ENCODE results near the gene CYSRT1. TPM values are rescaled to one million over a fixed set of nuclear protein-coding genes. Genes with fewer than 3 reads are reported as not detected.

The CYSRT1 gene
- total and polyA plus RNA-seq, 2 experiments from 2014 or later: 0.43 to 0.75 TPM

- TF ChIP-seq EZH2phosphoT487 (IDR thresholded peaks at IDR 0.05; ENCODE audit: insufficient read depth, low read depth) (no peak), EZH2 (IDR thresholded peaks at IDR 0.05; ENCODE audit: insufficient read depth, poor library complexity, severe bottlenecking) (no peak)
- Histone ChIP-seq H3K9me2 (ENCODE audit: insufficient read depth) (no peaks in the 10 kb centered on the region), H3K27me3 (replicated peaks; ENCODE audit: insufficient read depth) (no peaks in the 10 kb centered on the region), H3K36me3 (ENCODE audit: low read depth) (no peaks in the 10 kb centered on the region; the same call in 1 of the 2 replicates), H4K20me1 (ENCODE audit: insufficient read depth) (no peaks in the 10 kb centered on the region), H3F3A (ENCODE audit: insufficient read depth) (no peaks in the 10 kb centered on the region), H3K4me1 (ENCODE audit: insufficient read depth) (no peaks in the 10 kb centered on the region), H3K27ac (no peak overlapping the region), H3K4me2 (ENCODE audit: unreplicated experiment) (no peak overlapping the region), H3K9ac (no peak overlapping the region), H3K9me3 (ENCODE audit: low read depth) (no peaks in the 10 kb centered on the region), H2AFZ (no peak overlapping the region), H3K79me2 (ENCODE audit: insufficient read depth) (peaks cover 22% of the 10 kb centered on the region), H3K4me3 (no peak overlapping the region)
- 94% methylated on average over 20 to 24 of the region's 24 CpGs for WGBS, 2 experiments (ENCODE audit: low coverage in 1 of 2, low lambda C conversion rate in 2 of 2, missing lambda C conversion rate in 2 of 2)
- DNase-seq: no peak
- in situ Hi-C loops (cut with MboI): no loop called here
Observed at GRCh38 chr9:137262909-137263285, 37.9 kb downstream of the CYSRT1 start.

GRCh38 chr9:137263506-137263905, 38.5 kb downstream of the CYSRT1 start:
- Histone ChIP-seq H3K9me3 (ENCODE audit: low read depth) (no peaks in the 10 kb centered on the region), H3K9ac (no peak overlapping the region), H3K36me3 (ENCODE audit: low read depth) (no peaks in the 10 kb centered on the region; the same call in 1 of the 2 replicates), H3K4me2 (ENCODE audit: unreplicated experiment) (no peak overlapping the region), H3K4me1 (ENCODE audit: insufficient read depth) (no peaks in the 10 kb centered on the region), H3K79me2 (ENCODE audit: insufficient read depth) (peaks cover 16% of the 10 kb centered on the region), H3K9me2 (ENCODE audit: insufficient read depth) (no peaks in the 10 kb centered on the region), H4K20me1 (ENCODE audit: insufficient read depth) (no peaks in the 10 kb centered on the region), H3F3A (ENCODE audit: insufficient read depth) (no peaks in the 10 kb centered on the region), H3K27ac (no peak overlapping the region), H3K27me3 (replicated peaks; ENCODE audit: insufficient read depth) (no peaks in the 10 kb centered on the region), H3K4me3 (no peak overlapping the region), H2AFZ (no peak overlapping the region)
- in situ Hi-C loops (cut with MboI): no loop called here
- TF ChIP-seq EZH2phosphoT487 (IDR thresholded peaks at IDR 0.05; ENCODE audit: insufficient read depth, low read depth) (no peak), EZH2 (IDR thresholded peaks at IDR 0.05; ENCODE audit: insufficient read depth, poor library complexity, severe bottlenecking) (no peak)
- 75% methylated on average over 6 to 10 of the region's 10 CpGs for WGBS, 2 experiments (ENCODE audit: low coverage in 1 of 2, low lambda C conversion rate in 2 of 2, missing lambda C conversion rate in 2 of 2)
- DNase-seq: no peak

- Histone ChIP-seq H3K4me2 (ENCODE audit: unreplicated experiment) (no peak overlapping the region), H3K27ac (no peak overlapping the region), H2AFZ (no peak overlapping the region), H3K36me3 (ENCODE audit: low read depth) (no peaks in the 10 kb centered on the region; the same call in 1 of the 2 replicates), H3K9me2 (ENCODE audit: insufficient read depth) (no peaks in the 10 kb centered on the region), H3K9me3 (ENCODE audit: low read depth) (no peaks in the 10 kb centered on the region), H3F3A (ENCODE audit: insufficient read depth) (no peaks in the 10 kb centered on the region), H3K4me3 (no peak overlapping the region), H3K27me3 (replicated peaks; ENCODE audit: insufficient read depth) (no peaks in the 10 kb centered on the region), H3K4me1 (ENCODE audit: insufficient read depth) (no peaks in the 10 kb centered on the region), H3K79me2 (ENCODE audit: insufficient read depth) (peaks cover 10% of the 10 kb centered on the region; the same call in 1 of the 2 replicates), H3K9ac (no peak overlapping the region), H4K20me1 (ENCODE audit: insufficient read depth) (no peaks in the 10 kb centered on the region)
- no peak for TF ChIP-seq EZH2phosphoT487 (IDR thresholded peaks at IDR 0.05; ENCODE audit: insufficient read depth, low read depth)
- TF ChIP-seq EZH2 (IDR thresholded peaks at IDR 0.05; ENCODE audit: insufficient read depth, poor library complexity, severe bottlenecking): no peak
- in situ Hi-C loops (cut with MboI): no loop called here
- WGBS, 2 experiments (ENCODE audit: low coverage in 1 of 2, low lambda C conversion rate in 2 of 2, missing lambda C conversion rate in 2 of 2): 93 to 96% methylated on average over 22 of the region's 22 CpGs
- no peak for DNase-seq
Observed at GRCh38 chr9:137264067-137264466, 39.1 kb downstream of the CYSRT1 start.

- 95 to 97% methylated on average over 27 to 29 of the region's 29 CpGs for whole genome bisulfite sequencing, 2 experiments (ENCODE audit: low coverage in 1 of 2, low lambda C conversion rate in 2 of 2, missing lambda C conversion rate in 2 of 2)
- no peak for DNase-seq
Observed at GRCh38 chr9:137265496-137266161, 40.7 kb downstream of the CYSRT1 start.

More at GRCh38 chr9:137265496-137266161, 40.7 kb downstream of the CYSRT1 start:
- Histone ChIP-seq H3F3A (ENCODE audit: insufficient read depth) (no peaks in the 10 kb centered on the region), H4K20me1 (ENCODE audit: insufficient read depth) (no peaks in the 10 kb centered on the region), H3K4me1 (ENCODE audit: insufficient read depth) (no peaks in the 10 kb centered on the region), H3K27me3 (replicated peaks; ENCODE audit: insufficient read depth) (no peaks in the 10 kb centered on the region), H3K27ac (no peak overlapping the region), H3K4me3 (no peak overlapping the region), H3K4me2 (ENCODE audit: unreplicated experiment) (no peak overlapping the region), H3K79me2 (ENCODE audit: insufficient read depth) (0 out of 2 replicates have a peak, but pooled peaks cover 7% of the 10 kb centered on the region), H3K9me2 (ENCODE audit: insufficient read depth) (no peaks in the 10 kb centered on the region), H3K9me3 (ENCODE audit: low read depth) (no peaks in the 10 kb centered on the region), H3K9ac (no peak overlapping the region), H3K36me3 (ENCODE audit: low read depth) (no peaks in the 10 kb centered on the region; the same call in 1 of the 2 replicates), H2AFZ (no peak overlapping the region)
- in situ Hi-C loops (cut with MboI): no loop called here
- TF ChIP-seq EZH2phosphoT487 (IDR thresholded peaks at IDR 0.05; ENCODE audit: insufficient read depth, low read depth) (no peak), EZH2 (IDR thresholded peaks at IDR 0.05; ENCODE audit: insufficient read depth, poor library complexity, severe bottlenecking) (no peak)

All from GM23248 (cell line).